ENCODE measurements around the gene PTOV1.

PTOV1 gene

GRCh38 chr19:49807904-49808675, 42.9 kb upstream of the PTOV1 start:
- 0 out of 2 replicates have a peak, but pooled peaks have one; percentile 14 for TF ChIP-seq EGR2 (tag by site-specific recombination; IDR thresholded peaks at IDR 0.05; ENCODE audit: low read depth)
- no peak for TF ChIP-seq TSHZ1 (tag by site-specific recombination; IDR thresholded peaks at IDR 0.05; ENCODE audit: borderline replicate concordance)
- CTCF ChIA-PET: no interaction called here
- no peak overlapping the region for H3K27ac ChIP-seq (ENCODE audit: extremely low read depth, low read depth, low read length)
- H3K36me3 ChIP-seq (ENCODE audit: control insufficient read depth in 2 of 2, insufficient read depth in 1 of 2, low read length in 2 of 2): peaks cover 15 to 46% of the 10 kb centered on the region in 2 experiments; a peak in 2 of 3 replicates
- POLR2A ChIA-PET: interaction anchor here (0.6 kb wide), 2 partner anchors 20 kb away, joined by 3 to 7 read pairs; no protein-coding TSS in a partner anchor
- H3K4me3 ChIP-seq (ENCODE audit: low read depth, low read length): no peak overlapping the region
- H3K4me1 ChIP-seq (ENCODE audit: control insufficient read depth, insufficient read depth, low read length): no peaks in the 10 kb centered on the region; the same call in 1 of the 2 replicates
- no peaks in the 10 kb centered on the region for H3K9me3 ChIP-seq (ENCODE audit: control insufficient read depth, insufficient read depth, low read depth, low read length)

- Histone ChIP-seq H3K4me3 (ENCODE audit: low read depth, low read length) (no peak overlapping the region), H3K4me1 (ENCODE audit: control insufficient read depth, insufficient read depth, low read length) (no peaks in the 10 kb centered on the region; the same call in 1 of the 2 replicates), H3K9me3 (ENCODE audit: control insufficient read depth, insufficient read depth, low read depth, low read length) (no peaks in the 10 kb centered on the region), H3K36me3 (ENCODE audit: control insufficient read depth in 2 of 2, insufficient read depth in 1 of 2, low read length in 2 of 2) (peaks cover 12 to 40% of the 10 kb centered on the region in 2 experiments; a peak in 2 of 3 replicates), H3K27ac (ENCODE audit: extremely low read depth, low read depth, low read length) (no peak overlapping the region)
- TF ChIP-seq RBAK (tag by site-specific recombination; IDR thresholded peaks at IDR 0.05): no peak
- TF ChIP-seq SP2 (tag by site-specific recombination; IDR thresholded peaks at IDR 0.05): 0 out of 2 replicates have a peak, but pooled peaks have one; percentile 19
- TF ChIP-seq HOXC10 (CRISPR knock-in tag; IDR thresholded peaks at IDR 0.05): no peak
- no peak for TF ChIP-seq ZNF292 (tag by site-specific recombination; IDR thresholded peaks at IDR 0.05; ENCODE audit: borderline replicate concordance, low read depth)
- TF ChIP-seq ZNF488 (tag by site-specific recombination; IDR thresholded peaks at IDR 0.05): no peak
- no peak for TF ChIP-seq ZBTB6 (tag by site-specific recombination; IDR thresholded peaks at IDR 0.05)
- TF ChIP-seq KLF8 (tag by site-specific recombination; IDR thresholded peaks at IDR 0.05): peak; percentile 91
- TF ChIP-seq ZNF610 (tag by site-specific recombination; IDR thresholded peaks at IDR 0.05; ENCODE audit: borderline replicate concordance): no peak
- TF ChIP-seq GLI2 (tag by site-specific recombination; IDR thresholded peaks at IDR 0.05; ENCODE audit: borderline replicate concordance, low read depth): no peak
- TF ChIP-seq KLF16 (tag by site-specific recombination; IDR thresholded peaks at IDR 0.05): no peak
- peak; percentile 89 for TF ChIP-seq KLF9 (tag by site-specific recombination; IDR thresholded peaks at IDR 0.05; ENCODE audit: low read depth)
- TF ChIP-seq KLF1 (tag by site-specific recombination; IDR thresholded peaks at IDR 0.05): peak; percentile 99
- TF ChIP-seq ZNF529 (tag by site-specific recombination; IDR thresholded peaks at IDR 0.05; ENCODE audit: insufficient replicate concordance): no peak
- no peak for TF ChIP-seq ZNF629 (tag by site-specific recombination; IDR thresholded peaks at IDR 0.05)
- TF ChIP-seq ZNF362 (tag by site-specific recombination; IDR thresholded peaks at IDR 0.05): no peak
- TF ChIP-seq ZNF341 (tag by site-specific recombination; IDR thresholded peaks at IDR 0.05; ENCODE audit: low read depth): no peak
- TF ChIP-seq SP3 (tag by site-specific recombination; IDR thresholded peaks at IDR 0.05): peak; percentile 40
- no peak for TF ChIP-seq ZNF521 (tag by site-specific recombination; IDR thresholded peaks at IDR 0.05)
- no peak for TF ChIP-seq ZNF2 (tag by site-specific recombination; IDR thresholded peaks at IDR 0.05)
- POLR2A ChIA-PET: interaction anchor here (0.6 kb wide), 2 partner anchors 19 to 21 kb away, joined by 3 to 7 read pairs; no protein-coding TSS in a partner anchor
- CTCF ChIA-PET: no interaction called here
These were observed 42.2 kb upstream of the PTOV1 start for GRCh38 chr19:49808711-49809159.

All from HEK293 (cell line).